Neural cell (in vitro differentiated cells): ENCODE results near the gene PAFAH1B1.

ENCODE experiments used
- CTCF ChIP-seq: fragments of 450-650 bp; IDR thresholded peaks from 2 replicates; pipeline ENCODE4 v1.5.1; 2014; ENCODE audit warnings: antibody characterized with exemption, mild to moderate bottlenecking, moderate library complexity; ENCODE audit not compliant: poor library complexity, severe bottlenecking
- EP300 ChIP-seq: fragments of 450-650 bp; conservative IDR thresholded peaks from 2 replicates; pipeline ENCODE4 v1.6.1; 2014; ENCODE audit warnings: antibody characterized with exemption, mild to moderate bottlenecking, moderate library complexity; ENCODE audit not compliant: poor library complexity, severe bottlenecking
- EZH2 ChIP-seq: fragments of 200-600, 300-800 bp; shearing (Covaris generic), sonication (generic); IDR thresholded peaks from 2 replicates; pipeline ENCODE4 v1.6.1; 2014; ENCODE audit warnings: antibody characterized with exemption, low read length, borderline replicate concordance, mild to moderate bottlenecking; ENCODE audit not compliant: insufficient read depth, poor library complexity, severe bottlenecking
- MXI1 ChIP-seq: fragments of 450-650 bp; conservative IDR thresholded peaks from 2 replicates; pipeline ENCODE4 v1.6.1; 2014; ENCODE audit warnings: antibody characterized with exemption, mild to moderate bottlenecking; ENCODE audit not compliant: poor library complexity, severe bottlenecking
- POLR2AphosphoS5 ChIP-seq: IDR thresholded peaks from 2 replicates; pipeline ENCODE4 v1.6.1; 2012
- RAD21 ChIP-seq: fragments of 450-650 bp; conservative IDR thresholded peaks from 2 replicates; pipeline ENCODE4 v1.6.1; 2014; ENCODE audit warnings: antibody characterized with exemption, mild to moderate bottlenecking, moderate library complexity
- REST ChIP-seq: IDR thresholded peaks from 2 replicates; pipeline ENCODE4 v1.6.1; 2012; ENCODE audit warnings: borderline replicate concordance
- SMC3 ChIP-seq: fragments of 450-650 bp; conservative IDR thresholded peaks from 2 replicates; pipeline ENCODE4 v1.6.1; 2014; ENCODE audit warnings: antibody characterized with exemption, mild to moderate bottlenecking, moderate library complexity; ENCODE audit not compliant: poor library complexity

- no peak for TF ChIP-seq POLR2AphosphoS5
- no peak for TF ChIP-seq REST
- TF ChIP-seq CTCF: no peak
- no peak for TF ChIP-seq EZH2
- no peak for TF ChIP-seq MXI1
- TF ChIP-seq EP300: no peak
- TF ChIP-seq RAD21: no peak
- TF ChIP-seq SMC3: no peak
Measured at GRCh38 chr17:2706911-2707510, 113.6 kb downstream of the PAFAH1B1 start.
